Coronary artery (tissue), 2 donors: ENCODE measurements around the gene FHDC1.

Experiments used
- DNase-seq: peaks from one replicate; pipeline ENCODE4 v3.0.0-alpha.2; 2017; ENCODE audit warnings: low spot score
- H3K27ac ChIP-seq, 2 donors: fragments of 200-600 bp; sonication (generic); one replicate each; pipeline ENCODE4 v1.5.1; 2016 to 2019
- H3K4me3 ChIP-seq: fragments of 200-600 bp; sonication (generic); 2 replicates; pipeline ENCODE4 v1.5.1; 2016; ENCODE audit warnings: mild to moderate bottlenecking, moderate library complexity
- TF ChIP-seq, protein P1 (sequence below): fragments of 200-600 bp; sonication (generic); IDR thresholded peaks from one replicate; pipeline ENCODE4 v1.5.1; 2019; ENCODE audit warnings: antibody characterized with exemption

The FHDC1 gene

GRCh38 chr4:152962150-152962549, 26.0 kb downstream of the FHDC1 start:
- no peak for DNase-seq
- Histone ChIP-seq H3K27ac (no peak overlapping the region), H3K4me3 (no peak overlapping the region)
- TF ChIP-seq, protein P1, sequence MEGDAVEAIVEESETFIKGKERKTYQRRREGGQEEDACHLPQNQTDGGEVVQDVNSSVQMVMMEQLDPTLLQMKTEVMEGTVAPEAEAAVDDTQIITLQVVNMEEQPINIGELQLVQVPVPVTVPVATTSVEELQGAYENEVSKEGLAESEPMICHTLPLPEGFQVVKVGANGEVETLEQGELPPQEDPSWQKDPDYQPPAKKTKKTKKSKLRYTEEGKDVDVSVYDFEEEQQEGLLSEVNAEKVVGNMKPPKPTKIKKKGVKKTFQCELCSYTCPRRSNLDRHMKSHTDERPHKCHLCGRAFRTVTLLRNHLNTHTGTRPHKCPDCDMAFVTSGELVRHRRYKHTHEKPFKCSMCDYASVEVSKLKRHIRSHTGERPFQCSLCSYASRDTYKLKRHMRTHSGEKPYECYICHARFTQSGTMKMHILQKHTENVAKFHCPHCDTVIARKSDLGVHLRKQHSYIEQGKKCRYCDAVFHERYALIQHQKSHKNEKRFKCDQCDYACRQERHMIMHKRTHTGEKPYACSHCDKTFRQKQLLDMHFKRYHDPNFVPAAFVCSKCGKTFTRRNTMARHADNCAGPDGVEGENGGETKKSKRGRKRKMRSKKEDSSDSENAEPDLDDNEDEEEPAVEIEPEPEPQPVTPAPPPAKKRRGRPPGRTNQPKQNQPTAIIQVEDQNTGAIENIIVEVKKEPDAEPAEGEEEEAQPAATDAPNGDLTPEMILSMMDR: no peak

GRCh38 chr4:152964335-152964734, 28.2 kb downstream of the FHDC1 start:
- no peak overlapping the region for H3K4me3 ChIP-seq
- DNase-seq: no peak
- H3K27ac ChIP-seq: no peak overlapping the region
- TF ChIP-seq, protein P1: no peak

- DNase-seq: no peak
- Histone ChIP-seq H3K4me3 (no peak overlapping the region), H3K27ac (no peak overlapping the region)
- TF ChIP-seq, protein P1: no peak
Observed at GRCh38 chr4:152965611-152966010, 29.5 kb downstream of the FHDC1 start.

DNA sequence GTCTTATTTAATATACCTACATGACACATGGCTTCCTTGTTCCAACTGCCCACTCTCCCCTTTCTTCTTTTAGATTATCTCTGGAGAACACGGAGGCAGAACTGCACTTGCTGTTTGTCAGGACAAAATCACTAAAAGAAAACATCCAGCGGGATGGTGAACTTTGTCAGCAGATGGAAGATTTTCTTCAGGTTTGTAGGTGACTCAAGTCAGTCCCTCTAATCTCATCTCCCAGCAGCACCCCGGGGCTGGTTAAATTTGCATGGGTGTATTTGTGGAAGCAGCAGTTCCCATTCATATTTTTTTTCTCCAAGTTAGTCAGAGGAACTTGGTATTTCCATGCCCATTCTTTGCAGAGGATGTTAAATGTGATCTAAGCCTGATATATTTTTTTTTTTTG, 31.8 kb downstream of the FHDC1 start:
- TF ChIP-seq, protein P1: no peak
- Histone ChIP-seq H3K4me3 (no peak overlapping the region), H3K27ac (no peak overlapping the region)
- DNase-seq: no peak

GRCh38 chr4:152968806-152969394, 32.8 kb downstream of the FHDC1 start:
- TF ChIP-seq, protein P1: no peak
- Histone ChIP-seq H3K27ac (no peak overlapping the region), H3K4me3 (no peak overlapping the region)
- DNase-seq: no peak

- no peak for DNase-seq
- Histone ChIP-seq H3K27ac (no peak overlapping the region), H3K4me3 (no peak overlapping the region)
- TF ChIP-seq, protein P1: no peak
Observed at GRCh38 chr4:152970102-152970820, 34.1 kb downstream of the FHDC1 start.

DNA sequence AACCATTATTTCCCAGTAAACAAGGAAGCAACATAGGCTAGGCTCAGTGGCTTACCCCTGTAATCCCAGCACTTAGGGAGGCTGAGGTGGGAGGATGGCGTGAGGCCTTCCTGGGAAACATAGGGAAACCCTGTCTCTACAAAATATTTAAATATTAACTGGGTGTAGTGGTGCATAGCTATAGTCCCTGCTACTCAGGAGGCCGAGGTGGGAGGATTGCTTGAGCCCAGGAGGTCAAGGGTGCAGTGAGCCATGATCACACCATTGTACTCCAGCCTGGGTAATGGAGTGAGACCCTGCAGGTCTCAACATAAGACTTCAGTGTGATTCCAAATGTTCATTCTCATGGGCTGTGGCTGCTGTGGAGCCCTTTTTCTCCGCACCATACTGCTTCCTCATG, 34.9 kb downstream of the FHDC1 start:
- no peak for DNase-seq
- TF ChIP-seq, protein P1: no peak
- Histone ChIP-seq H3K27ac (no peak overlapping the region), H3K4me3 (no peak overlapping the region)
